Nephron progenitor cell (in vitro differentiated cells): ENCODE data around the gene GDE1.

Experiments used
- DNase-seq: peaks from one replicate; pipeline ENCODE4 v3.0.0; 2021
- H3K27ac Mint-ChIP-seq: 2 replicates; pipeline ENCODE4 v1.8.0; 2021; ENCODE audit warnings: mild to moderate bottlenecking, moderate library complexity, mixed read lengths
- H3K27me3 Mint-ChIP-seq: 2 replicates; pipeline ENCODE4 v1.8.0; 2021; ENCODE audit warnings: mild to moderate bottlenecking, low read depth, mixed read lengths; ENCODE audit not compliant: poor library complexity
- H3K36me3 Mint-ChIP-seq: 2 replicates; pipeline ENCODE4 v1.8.0; 2021; ENCODE audit warnings: low read depth, mixed read lengths
- H3K4me1 Mint-ChIP-seq: 2 replicates; pipeline ENCODE4 v1.8.0; 2021; ENCODE audit warnings: mixed read lengths
- H3K4me3 Mint-ChIP-seq: 2 replicates; pipeline ENCODE4 v1.8.0; 2021; ENCODE audit warnings: mild to moderate bottlenecking, moderate library complexity, mixed read lengths
- H3K9me3 Mint-ChIP-seq: 2 replicates; pipeline ENCODE4 v1.8.0; 2021; ENCODE audit warnings: mild to moderate bottlenecking, moderate library complexity, mixed read lengths
- TF ChIP-seq, protein P1 (sequence below): fragments of 200-600 bp; sonication (generic); IDR thresholded peaks from 2 replicates; pipeline ENCODE4 v1.5.0; 2021; ENCODE audit warnings: antibody characterized with exemption

The GDE1 gene

DNA sequence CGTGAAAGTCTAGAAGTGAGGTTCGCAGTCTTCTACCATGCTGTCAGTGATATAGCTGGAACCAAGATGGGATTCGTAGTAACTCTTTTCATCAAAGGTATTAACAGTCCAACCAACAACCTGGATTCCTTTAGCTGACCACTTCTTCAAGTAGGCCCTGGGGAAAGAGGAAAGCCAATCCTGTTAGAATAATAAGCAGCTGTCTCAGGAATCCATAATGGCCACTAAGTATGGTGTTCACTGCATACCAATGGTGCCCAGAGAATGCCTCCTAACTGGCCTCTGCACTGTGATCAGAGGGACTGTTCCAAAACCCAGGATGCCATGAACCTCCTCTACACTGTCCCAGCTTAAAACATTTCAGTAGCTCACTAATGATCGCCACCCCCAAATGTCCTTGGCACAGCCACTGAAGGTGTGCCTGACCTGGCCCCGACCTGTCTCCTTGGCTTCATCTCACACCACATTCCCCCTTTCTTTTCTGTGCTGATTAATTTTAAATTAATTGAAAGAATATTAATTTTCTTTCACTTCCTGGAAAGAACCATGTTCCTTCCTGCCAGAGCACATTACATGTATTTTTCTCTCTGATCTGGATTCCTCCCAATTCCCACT is 18.3 kb downstream of the GDE1 start:
- TF ChIP-seq, protein P1, sequence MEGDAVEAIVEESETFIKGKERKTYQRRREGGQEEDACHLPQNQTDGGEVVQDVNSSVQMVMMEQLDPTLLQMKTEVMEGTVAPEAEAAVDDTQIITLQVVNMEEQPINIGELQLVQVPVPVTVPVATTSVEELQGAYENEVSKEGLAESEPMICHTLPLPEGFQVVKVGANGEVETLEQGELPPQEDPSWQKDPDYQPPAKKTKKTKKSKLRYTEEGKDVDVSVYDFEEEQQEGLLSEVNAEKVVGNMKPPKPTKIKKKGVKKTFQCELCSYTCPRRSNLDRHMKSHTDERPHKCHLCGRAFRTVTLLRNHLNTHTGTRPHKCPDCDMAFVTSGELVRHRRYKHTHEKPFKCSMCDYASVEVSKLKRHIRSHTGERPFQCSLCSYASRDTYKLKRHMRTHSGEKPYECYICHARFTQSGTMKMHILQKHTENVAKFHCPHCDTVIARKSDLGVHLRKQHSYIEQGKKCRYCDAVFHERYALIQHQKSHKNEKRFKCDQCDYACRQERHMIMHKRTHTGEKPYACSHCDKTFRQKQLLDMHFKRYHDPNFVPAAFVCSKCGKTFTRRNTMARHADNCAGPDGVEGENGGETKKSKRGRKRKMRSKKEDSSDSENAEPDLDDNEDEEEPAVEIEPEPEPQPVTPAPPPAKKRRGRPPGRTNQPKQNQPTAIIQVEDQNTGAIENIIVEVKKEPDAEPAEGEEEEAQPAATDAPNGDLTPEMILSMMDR = no peak
- H3K36me3 Mint-ChIP-seq = peaks cover 69% of the 10 kb centered on the region
- H3K4me1 Mint-ChIP-seq = no peaks in the 10 kb centered on the region
- no peaks in the 10 kb centered on the region for H3K9me3 Mint-ChIP-seq
- DNase-seq = no peak
- H3K27ac Mint-ChIP-seq = no peak overlapping the region
- no peak overlapping the region for H3K4me3 Mint-ChIP-seq
- H3K27me3 Mint-ChIP-seq = no peaks in the 10 kb centered on the region

DNA sequence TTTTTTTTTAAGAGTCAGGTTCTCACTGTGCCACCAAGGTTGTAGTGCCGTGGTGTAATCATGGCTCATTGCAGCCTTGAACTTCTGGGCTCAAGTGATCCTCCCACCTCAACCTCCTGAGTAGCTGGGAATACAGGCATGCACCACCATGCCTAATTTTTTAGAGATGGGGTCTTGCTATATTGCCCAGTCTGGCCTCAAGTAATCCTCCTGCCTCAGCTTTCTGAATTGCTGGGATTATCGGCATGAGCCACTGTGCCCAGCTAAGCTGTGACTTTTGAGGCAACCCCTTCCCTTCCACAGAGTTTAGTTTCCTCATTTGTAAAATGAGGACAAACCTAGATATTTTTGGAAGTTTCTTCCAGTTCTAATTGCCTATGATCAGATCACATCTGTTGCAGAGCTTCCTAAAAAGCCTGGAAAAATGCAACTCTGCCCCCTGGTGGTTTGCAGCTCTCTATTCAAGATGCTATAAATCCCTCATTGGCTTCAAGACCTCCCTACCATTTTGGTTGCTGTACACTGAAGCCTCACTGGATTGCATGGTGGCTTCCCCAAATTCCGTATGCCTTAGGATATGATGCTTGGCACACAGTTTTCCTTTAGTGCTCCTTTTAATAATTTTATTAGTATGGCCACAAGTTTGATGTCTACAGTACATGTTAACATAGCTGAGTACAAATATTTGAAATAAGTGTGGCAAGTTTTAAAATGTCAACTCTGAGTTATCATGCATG is 19.3 kb downstream of the GDE1 start:
- TF ChIP-seq, protein P1 = peak; percentile 80
- peak; percentile 83 for DNase-seq
- H3K4me1 Mint-ChIP-seq = no peaks in the 10 kb centered on the region
- H3K9me3 Mint-ChIP-seq = no peaks in the 10 kb centered on the region
- H3K27ac Mint-ChIP-seq = no peak overlapping the region
- no peak overlapping the region for H3K4me3 Mint-ChIP-seq
- H3K36me3 Mint-ChIP-seq = peaks cover 64% of the 10 kb centered on the region
- no peaks in the 10 kb centered on the region for H3K27me3 Mint-ChIP-seq

DNA sequence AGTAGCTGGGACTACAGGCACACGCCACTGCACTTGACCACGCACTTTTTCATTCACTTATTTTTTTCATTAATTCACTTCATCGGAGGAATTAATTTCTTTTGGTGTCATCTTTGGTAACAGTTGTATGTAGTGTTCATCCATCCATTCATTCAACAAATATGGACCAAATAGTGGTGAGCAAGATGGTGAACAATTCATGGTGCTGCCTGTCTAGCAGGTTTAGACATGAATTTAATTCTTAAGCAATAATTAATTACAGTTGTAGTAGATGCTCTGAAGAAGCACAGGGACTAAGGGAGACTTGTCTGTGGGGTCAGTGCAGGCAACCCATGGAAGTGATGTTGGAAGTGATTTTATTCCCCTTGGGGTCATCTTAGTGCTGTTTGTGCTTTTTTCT is 22.4 kb downstream of the GDE1 start:
- TF ChIP-seq, protein P1 = no peak
- H3K27ac Mint-ChIP-seq = no peak overlapping the region
- H3K9me3 Mint-ChIP-seq = no peaks in the 10 kb centered on the region

DNA sequence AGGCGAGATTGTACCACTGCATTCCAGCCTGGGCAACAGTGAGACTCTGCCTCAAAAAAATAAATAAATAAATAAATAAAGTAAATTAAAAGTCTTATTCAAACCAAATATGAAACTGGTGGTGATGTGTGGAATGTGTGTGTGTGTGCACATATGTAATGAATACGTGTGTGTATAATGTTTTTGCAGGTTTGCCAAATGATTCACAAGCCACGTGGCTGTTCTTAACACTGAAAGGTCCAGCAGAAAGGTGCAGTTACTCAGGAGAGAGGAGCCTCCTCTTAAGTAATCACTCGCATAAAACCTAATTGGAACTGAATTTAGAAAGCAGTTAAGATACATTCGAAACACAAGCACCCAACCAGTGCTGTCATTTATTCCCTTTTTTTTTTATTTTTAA is 22.9 kb downstream of the GDE1 start:
- peaks cover 4% of the 10 kb centered on the region for H3K27me3 Mint-ChIP-seq

More for the DNA sequence above, 22.4 kb downstream of the GDE1 start:
- Mint-ChIP-seq H3K36me3 (peaks cover 33% of the 10 kb centered on the region), H3K4me1 (no peaks in the 10 kb centered on the region), H3K4me3 (no peak overlapping the region), H3K27me3 (peaks cover 4% of the 10 kb centered on the region)
- DNase-seq = no peak

DNA sequence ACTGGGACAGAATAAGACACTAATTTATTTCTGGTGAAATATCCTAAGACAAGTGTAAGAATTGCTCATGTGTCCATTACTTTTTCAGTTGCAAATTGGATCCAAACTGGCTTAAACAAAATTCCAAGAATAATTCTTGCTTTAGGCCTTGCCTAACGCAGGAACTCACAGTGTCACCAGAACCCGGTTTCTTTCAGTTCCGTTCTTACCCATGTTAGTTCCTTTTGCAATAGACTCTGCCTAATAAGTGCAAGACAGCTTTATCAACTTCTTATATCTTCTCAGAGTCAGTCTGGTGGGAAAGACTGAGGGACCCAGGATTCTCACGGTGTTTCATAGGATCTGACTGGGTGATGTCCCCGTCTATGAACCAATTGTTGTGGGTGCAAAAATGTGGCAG is 24.7 kb downstream of the GDE1 start:
- H3K9me3 Mint-ChIP-seq = no peaks in the 10 kb centered on the region

More for the DNA sequence above, 22.9 kb downstream of the GDE1 start:
- Mint-ChIP-seq H3K36me3 (peaks cover 28% of the 10 kb centered on the region), H3K4me1 (no peaks in the 10 kb centered on the region), H3K4me3 (no peak overlapping the region), H3K27ac (no peak overlapping the region), H3K9me3 (no peaks in the 10 kb centered on the region)
- TF ChIP-seq, protein P1 = no peak
- DNase-seq = no peak

More for the DNA sequence above, 24.7 kb downstream of the GDE1 start:
- TF ChIP-seq, protein P1 = no peak
- H3K27me3 Mint-ChIP-seq = peaks cover 4% of the 10 kb centered on the region
- H3K4me3 Mint-ChIP-seq = no peak overlapping the region
- H3K27ac Mint-ChIP-seq = peak overlapping the region; percentile 74
- no peak for DNase-seq
- H3K4me1 Mint-ChIP-seq = no peaks in the 10 kb centered on the region
- peaks cover 18% of the 10 kb centered on the region for H3K36me3 Mint-ChIP-seq
